ENCODE data around the gene STRIT1. TPM values are rescaled to one million over a fixed set of nuclear protein-coding genes. Genes with fewer than 3 reads are reported as not detected.
"Not testable (repeated sequence)": the region's sequence is repeated elsewhere in the genome, so short reads cannot be mapped to it uniquely, and the experiment has no call there.

Gene STRIT1
- polyA plus RNA-seq, 1 donor from 2014 or later: 1.2 TPM

GRCh38 chr3:155270485-155271342, 22.8 kb downstream of the STRIT1 start:
- no peak overlapping the region for H2AFZ ChIP-seq (ENCODE audit: low read depth, low read length)
- TF ChIP-seq TAF1 (IDR thresholded peaks at IDR 0.05; ENCODE audit: low read depth) (no peak), SMC3 (conservative IDR thresholded peaks at IDR 0.05; ENCODE audit: poor library complexity) (no peak), RAD21 (conservative IDR thresholded peaks at IDR 0.05) (no peak), POLR2AphosphoS5 (IDR thresholded peaks at IDR 0.05) (no peak), MXI1 (conservative IDR thresholded peaks at IDR 0.05; ENCODE audit: poor library complexity, severe bottlenecking) (no peak), EZH2 (IDR thresholded peaks at IDR 0.05; ENCODE audit: borderline replicate concordance, insufficient read depth, low read length, poor library complexity, severe bottlenecking) (no peak), CTCF (IDR thresholded peaks at IDR 0.05; ENCODE audit: poor library complexity, severe bottlenecking) (no peak), REST (IDR thresholded peaks at IDR 0.05; ENCODE audit: borderline replicate concordance) (no peak), EP300 (conservative IDR thresholded peaks at IDR 0.05; ENCODE audit: poor library complexity, severe bottlenecking) (no peak)
- no peak overlapping the region for H3K4me2 ChIP-seq (ENCODE audit: low read length)

GRCh38 chr3:155270063-155270462, 23.4 kb downstream of the STRIT1 start:
- H4K20me1 ChIP-seq (ENCODE audit: insufficient read depth): no peaks in the 10 kb centered on the region
- H3F3A ChIP-seq (ENCODE audit: insufficient read depth, low read length, poor library complexity, severe bottlenecking): no peaks in the 10 kb centered on the region
- H3K27ac ChIP-seq (ENCODE audit: low read length): no peak overlapping the region
- TF ChIP-seq CTCF (IDR thresholded peaks at IDR 0.05; ENCODE audit: poor library complexity, severe bottlenecking) (no peak), EP300 (conservative IDR thresholded peaks at IDR 0.05; ENCODE audit: poor library complexity, severe bottlenecking) (no peak)
- no peak overlapping the region for H3K4me3 ChIP-seq (ENCODE audit: low read length)
- H2AFZ ChIP-seq (ENCODE audit: low read depth, low read length): no peak overlapping the region
- no peaks in the 10 kb centered on the region for H3K27me3 ChIP-seq (ENCODE audit: insufficient read depth, low read depth, low read length)
- H3K79me2 ChIP-seq (replicated peaks; ENCODE audit: insufficient read depth, low read length): no peaks in the 10 kb centered on the region
- no peaks in the 10 kb centered on the region for H3K36me3 ChIP-seq (ENCODE audit: insufficient read depth, low read length)
- no peaks in the 10 kb centered on the region for H3K9me2 ChIP-seq (ENCODE audit: insufficient read depth, low read length)
- H3K9ac ChIP-seq (ENCODE audit: low read length): no peak overlapping the region
- no peaks in the 10 kb centered on the region for H3K9me3 ChIP-seq (ENCODE audit: low read length)
- no peak overlapping the region for H3K4me2 ChIP-seq (ENCODE audit: low read length)

More at GRCh38 chr3:155270485-155271342, 22.8 kb downstream of the STRIT1 start:
- no peaks in the 10 kb centered on the region for H3K9me2 ChIP-seq (ENCODE audit: insufficient read depth, low read length)
- H3K9ac ChIP-seq (ENCODE audit: low read length): no peak overlapping the region
- no peak overlapping the region for H3K4me3 ChIP-seq (ENCODE audit: low read length)
- H3K9me3 ChIP-seq (ENCODE audit: low read length): no peaks in the 10 kb centered on the region
- no peaks in the 10 kb centered on the region for H3F3A ChIP-seq (ENCODE audit: insufficient read depth, low read length, poor library complexity, severe bottlenecking)
- no peak overlapping the region for H3K27ac ChIP-seq (ENCODE audit: low read length)
- no peaks in the 10 kb centered on the region for H4K20me1 ChIP-seq (ENCODE audit: insufficient read depth)
- no peaks in the 10 kb centered on the region for H3K79me2 ChIP-seq (replicated peaks; ENCODE audit: insufficient read depth, low read length)
- H3K36me3 ChIP-seq (ENCODE audit: insufficient read depth, low read length): no peaks in the 10 kb centered on the region
- H3K27me3 ChIP-seq (ENCODE audit: insufficient read depth, low read depth, low read length): no peaks in the 10 kb centered on the region

- H3K9ac ChIP-seq (ENCODE audit: low read length); H3K27ac ChIP-seq (ENCODE audit: low read length); H3K9me2 ChIP-seq (ENCODE audit: insufficient read depth, low read length); H3K27me3 ChIP-seq (ENCODE audit: insufficient read depth, low read depth, low read length); H3K79me2 ChIP-seq (replicated peaks; ENCODE audit: insufficient read depth, low read length); H4K20me1 ChIP-seq (ENCODE audit: insufficient read depth); H3K4me3 ChIP-seq (ENCODE audit: low read length); H3K4me2 ChIP-seq (ENCODE audit: low read length); H3K36me3 ChIP-seq (ENCODE audit: insufficient read depth, low read length); H3K9me3 ChIP-seq (ENCODE audit: low read length); H2AFZ ChIP-seq (ENCODE audit: low read depth, low read length); H3F3A ChIP-seq (ENCODE audit: insufficient read depth, low read length, poor library complexity, severe bottlenecking): not testable (repeated sequence)
Measured at GRCh38 chr3:155262855-155263254, 30.6 kb downstream of the STRIT1 start.

Measured in neural cell (in vitro differentiated cells).